ENCODE results near the gene SF3A2. TPM values are rescaled to one million over a fixed set of nuclear protein-coding genes. Genes with fewer than 3 reads are reported as not detected.

SF3A2 gene
- total RNA-seq, 1 experiment from 2014 or later: 184 TPM

DNA sequence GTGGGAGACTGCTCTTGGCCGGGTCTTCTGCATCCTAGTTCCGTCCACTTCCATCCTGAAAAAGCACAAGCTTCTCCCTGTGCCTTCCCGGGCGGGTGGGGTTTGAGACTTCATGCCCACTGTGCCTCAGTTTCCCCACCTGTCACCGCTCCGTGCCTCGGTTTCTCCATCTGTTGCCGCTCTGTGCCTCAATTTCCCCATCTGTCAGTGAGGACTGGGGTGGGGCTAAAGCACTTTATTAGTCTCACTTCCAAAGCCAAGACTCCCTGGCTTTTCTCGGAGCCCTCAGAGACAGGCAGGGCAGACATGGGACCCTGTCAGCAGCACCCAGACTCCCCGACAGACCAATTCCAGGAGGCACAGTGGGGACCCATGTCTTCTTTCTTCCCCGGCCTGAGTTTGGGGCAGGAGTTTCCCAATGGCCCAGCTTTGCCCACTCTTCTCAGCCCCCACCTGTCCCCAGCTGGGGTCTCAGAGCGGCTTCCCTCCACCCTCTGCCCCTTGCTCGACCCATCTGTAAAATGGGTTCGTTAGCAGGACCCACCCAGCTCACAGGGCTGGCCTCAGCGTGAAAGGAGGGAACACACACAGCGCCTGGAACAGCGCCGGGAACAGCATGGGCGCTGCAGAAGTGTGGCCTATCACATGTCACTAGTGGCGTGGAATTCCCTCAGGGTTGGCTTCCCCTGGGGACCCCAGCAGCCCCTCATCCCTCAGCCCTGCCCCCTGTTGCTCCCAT, 49.9 kb downstream of the SF3A2 start:
- ChIA-PET POLR2A (no interaction called here), CTCF (interaction anchor here (0.6 to 2.7 kb wide), 5 partner anchors 25 to 87 kb away, joined by 3 to 10 read pairs (median 4); no protein-coding TSS in a partner anchor)
- Mint-ChIP-seq H3K36me3 (no peaks in the 10 kb centered on the region), H3K9me3 (no peaks in the 10 kb centered on the region), H3K4me1 (peaks cover 11% of the 10 kb centered on the region), H3K27me3 (ENCODE audit: low read depth) (peaks cover 55% of the 10 kb centered on the region), H3K4me3 (no peak overlapping the region), H3K27ac (no peak overlapping the region)
- ATAC-seq (no peak), DNase-seq (ENCODE audit: low spot score) (no peak)
- no peak for TF ChIP-seq FOXK1 (CRISPR knock-in tag; IDR thresholded peaks at IDR 0.05)
- TF ChIP-seq ZNF425 (CRISPR knock-in tag; conservative IDR thresholded peaks at IDR 0.05): no peak
- no peak for TF ChIP-seq ESRRA (CRISPR knock-in tag; IDR thresholded peaks at IDR 0.05; ENCODE audit: borderline replicate concordance)
- TF ChIP-seq GRHL2 (CRISPR knock-in tag; IDR thresholded peaks at IDR 0.05; ENCODE audit: insufficient replicate concordance, severe bottlenecking): no peak
- TF ChIP-seq ZNF416 (CRISPR knock-in tag; IDR thresholded peaks at IDR 0.05): no peak
- no peak for TF ChIP-seq ZNF396 (CRISPR knock-in tag; IDR thresholded peaks at IDR 0.05; ENCODE audit: borderline replicate concordance)
- TF ChIP-seq E2F1 (CRISPR knock-in tag; IDR thresholded peaks at IDR 0.05): no peak
- TF ChIP-seq ETV6 (CRISPR knock-in tag; IDR thresholded peaks at IDR 0.05): no peak
- TF ChIP-seq, protein P1, sequence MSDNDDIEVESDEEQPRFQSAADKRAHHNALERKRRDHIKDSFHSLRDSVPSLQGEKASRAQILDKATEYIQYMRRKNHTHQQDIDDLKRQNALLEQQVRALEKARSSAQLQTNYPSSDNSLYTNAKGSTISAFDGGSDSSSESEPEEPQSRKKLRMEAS (CRISPR knock-in tag; IDR thresholded peaks at IDR 0.05): no peak
- TF ChIP-seq, protein P2, sequence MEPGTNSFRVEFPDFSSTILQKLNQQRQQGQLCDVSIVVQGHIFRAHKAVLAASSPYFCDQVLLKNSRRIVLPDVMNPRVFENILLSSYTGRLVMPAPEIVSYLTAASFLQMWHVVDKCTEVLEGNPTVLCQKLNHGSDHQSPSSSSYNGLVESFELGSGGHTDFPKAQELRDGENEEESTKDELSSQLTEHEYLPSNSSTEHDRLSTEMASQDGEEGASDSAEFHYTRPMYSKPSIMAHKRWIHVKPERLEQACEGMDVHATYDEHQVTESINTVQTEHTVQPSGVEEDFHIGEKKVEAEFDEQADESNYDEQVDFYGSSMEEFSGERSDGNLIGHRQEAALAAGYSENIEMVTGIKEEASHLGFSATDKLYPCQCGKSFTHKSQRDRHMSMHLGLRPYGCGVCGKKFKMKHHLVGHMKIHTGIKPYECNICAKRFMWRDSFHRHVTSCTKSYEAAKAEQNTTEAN (CRISPR knock-in tag; IDR thresholded peaks at IDR 0.05): no peak
- TF ChIP-seq SMAD3 (CRISPR knock-in tag; IDR thresholded peaks at IDR 0.05; ENCODE audit: borderline replicate concordance): no peak
- TF ChIP-seq USF2 (CRISPR knock-in tag; IDR thresholded peaks at IDR 0.05): no peak
- TF ChIP-seq TEAD4 (CRISPR knock-in tag; IDR thresholded peaks at IDR 0.05): no peak
- no peak for TF ChIP-seq PREB (CRISPR knock-in tag; IDR thresholded peaks at IDR 0.05; ENCODE audit: borderline replicate concordance)
- no peak for TF ChIP-seq NR2C2 (CRISPR knock-in tag; IDR thresholded peaks at IDR 0.05)
- no peak for TF ChIP-seq MYBL2 (CRISPR knock-in tag; IDR thresholded peaks at IDR 0.05)
- TF ChIP-seq IRF1 (CRISPR knock-in tag; IDR thresholded peaks at IDR 0.05): no peak
- TF ChIP-seq, protein P3, sequence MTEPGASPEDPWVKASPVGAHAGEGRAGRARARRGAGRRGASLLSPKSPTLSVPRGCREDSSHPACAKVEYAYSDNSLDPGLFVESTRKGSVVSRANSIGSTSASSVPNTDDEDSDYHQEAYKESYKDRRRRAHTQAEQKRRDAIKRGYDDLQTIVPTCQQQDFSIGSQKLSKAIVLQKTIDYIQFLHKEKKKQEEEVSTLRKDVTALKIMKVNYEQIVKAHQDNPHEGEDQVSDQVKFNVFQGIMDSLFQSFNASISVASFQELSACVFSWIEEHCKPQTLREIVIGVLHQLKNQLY (CRISPR knock-in tag; IDR thresholded peaks at IDR 0.05): no peak
- no peak for TF ChIP-seq ZNF317 (CRISPR knock-in tag; IDR thresholded peaks at IDR 0.05; ENCODE audit: borderline replicate concordance, low read depth)
- TF ChIP-seq ELF4 (CRISPR knock-in tag; IDR thresholded peaks at IDR 0.05; ENCODE audit: low read depth): no peak
